ENCODE measurements around the gene ECD. TPM values are rescaled to one million over a fixed set of nuclear protein-coding genes. Genes with fewer than 3 reads are reported as not detected.

The ECD gene
- total RNA-seq, 1 donor from 2014 or later, result 38.4 TPM

DNA sequence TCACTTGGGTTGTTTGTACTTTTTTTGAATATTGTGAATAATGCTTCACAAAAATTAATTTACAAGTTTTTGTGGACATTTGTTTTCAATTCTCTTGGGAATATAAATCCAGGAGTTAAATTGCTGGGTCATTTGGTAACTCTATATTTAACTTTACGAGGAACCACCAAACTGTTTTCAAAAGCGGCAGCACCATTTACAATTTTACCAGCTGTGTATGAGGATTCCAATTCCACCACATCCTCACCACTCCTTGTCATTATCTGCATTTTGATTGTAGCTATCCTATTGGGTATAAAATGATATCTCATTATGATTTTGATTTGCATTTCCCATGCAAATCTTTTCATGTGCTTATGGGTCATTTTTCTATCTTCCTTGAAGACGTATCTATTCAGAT is 61.5 kb downstream of the ECD start:
- TF ChIP-seq CTCF (IDR thresholded peaks at IDR 0.05; ENCODE audit: insufficient read depth, low read length, poor library complexity, severe bottlenecking), result no peak
- Histone ChIP-seq H3K36me3 (ENCODE audit: control insufficient read depth, insufficient read depth, low read length) (no peaks in the 10 kb centered on the region), H3K27me3 (ENCODE audit: control insufficient read depth, insufficient read depth, low read length) (no peaks in the 10 kb centered on the region), H3K4me3 (ENCODE audit: low read depth, low read length) (no peak overlapping the region)
- DNase-seq (ENCODE audit: low read depth), result no peak

DNA sequence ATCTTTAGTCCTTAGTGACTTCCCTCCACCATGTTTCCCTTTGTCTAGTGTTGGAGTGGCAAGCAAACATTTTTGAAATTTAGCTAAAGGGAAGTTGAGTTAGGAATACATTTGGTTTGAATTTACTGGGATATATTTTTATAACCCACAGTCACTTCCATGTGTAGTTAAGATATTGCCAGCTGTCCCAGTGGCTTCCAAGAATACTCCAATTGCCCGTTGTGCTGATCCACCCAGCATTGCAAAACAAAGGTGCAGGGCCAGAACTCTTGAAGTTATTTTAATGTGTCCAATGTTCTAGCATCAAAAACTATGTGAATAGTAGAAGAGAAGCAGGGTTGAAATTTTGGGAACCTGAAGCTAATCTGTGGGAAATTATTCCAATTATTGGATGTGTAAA is 68.7 kb downstream of the ECD start:
- no peak for TF ChIP-seq CTCF (IDR thresholded peaks at IDR 0.05; ENCODE audit: insufficient read depth, low read length, poor library complexity, severe bottlenecking)
- Histone ChIP-seq H3K4me3 (ENCODE audit: low read depth, low read length) (no peak overlapping the region), H3K36me3 (ENCODE audit: control insufficient read depth, insufficient read depth, low read length) (no peaks in the 10 kb centered on the region), H3K27me3 (ENCODE audit: control insufficient read depth, insufficient read depth, low read length) (no peaks in the 10 kb centered on the region)
- no peak for DNase-seq (ENCODE audit: low read depth)

DNA sequence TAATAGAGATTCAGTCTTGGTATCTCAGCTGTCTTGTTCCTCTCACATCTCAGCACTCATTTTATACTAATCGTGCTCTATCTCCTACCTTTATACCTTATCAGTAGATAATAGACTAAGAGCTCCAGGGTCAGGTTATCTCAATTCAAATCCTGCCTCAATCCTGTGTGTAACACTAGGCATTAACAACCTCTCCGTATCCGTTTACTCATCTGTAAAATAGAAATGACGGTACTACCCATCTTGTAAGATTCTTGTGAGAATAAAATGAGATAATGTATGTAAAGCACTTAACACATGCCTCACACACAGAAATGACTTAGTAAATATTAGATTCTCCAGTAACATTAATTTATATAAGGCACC is 70.5 kb downstream of the ECD start:
- Histone ChIP-seq H3K4me3 (ENCODE audit: low read depth, low read length) (peak overlapping the region; percentile 87), H3K36me3 (ENCODE audit: control insufficient read depth, insufficient read depth, low read length) (no peaks in the 10 kb centered on the region), H3K27me3 (ENCODE audit: control insufficient read depth, insufficient read depth, low read length) (no peaks in the 10 kb centered on the region)
- TF ChIP-seq CTCF (IDR thresholded peaks at IDR 0.05; ENCODE audit: insufficient read depth, low read length, poor library complexity, severe bottlenecking), result no peak
- no peak for DNase-seq (ENCODE audit: low read depth)

DNA sequence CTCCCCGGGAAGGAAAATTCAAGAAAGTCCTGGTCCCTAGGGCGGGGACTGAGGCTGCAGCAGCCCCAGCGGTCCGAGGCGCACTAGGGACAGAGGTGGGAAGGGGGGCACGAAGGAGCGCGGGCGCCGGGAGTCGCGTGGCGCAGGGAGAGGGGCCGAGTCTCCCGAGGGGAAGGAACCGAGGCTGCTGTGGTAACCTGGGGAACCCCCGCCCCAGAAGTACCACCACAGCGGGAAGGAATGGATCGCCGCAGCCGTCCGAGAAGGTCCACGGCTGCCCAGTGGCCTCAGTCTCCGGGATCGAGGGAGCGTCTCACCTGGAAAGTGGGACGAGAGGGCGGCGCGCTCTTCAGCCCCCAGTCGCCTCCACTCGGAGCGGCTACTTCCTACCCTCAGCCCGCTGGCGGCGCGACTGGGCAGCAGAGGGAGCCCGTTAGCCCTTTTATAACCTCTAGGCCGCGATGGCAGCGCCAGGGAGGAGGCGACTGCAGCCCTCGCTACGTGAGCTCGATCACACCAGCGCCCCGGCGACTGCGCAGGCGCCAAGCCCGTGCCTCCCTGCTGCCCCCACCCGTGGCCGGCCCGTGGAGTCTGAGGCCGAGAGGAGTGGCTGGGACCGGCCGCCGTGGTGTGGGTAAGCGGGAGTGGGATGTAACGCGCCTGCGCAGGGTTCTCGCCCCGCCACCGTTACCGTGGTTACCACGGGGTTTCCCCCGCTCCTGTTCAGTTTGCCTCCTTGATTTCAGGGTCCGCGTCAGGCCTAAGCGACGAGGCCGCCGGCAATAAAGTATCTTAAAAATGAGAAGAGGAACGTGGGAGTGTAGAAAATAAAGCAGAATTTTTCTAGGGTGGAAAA is 71.1 kb downstream of the ECD start, which contains the start of gene P4HA1:
Gene P4HA1 (minus strand): TSS at position 418 of the 856 bp plus-strand sequence. CDS start 21,983 bp downstream, outside the sequence.
- Histone ChIP-seq H3K36me3 (ENCODE audit: control insufficient read depth, insufficient read depth, low read length) (no peaks in the 10 kb centered on the region), H3K27me3 (ENCODE audit: control insufficient read depth, insufficient read depth, low read length) (no peaks in the 10 kb centered on the region), H3K4me3 (ENCODE audit: low read depth, low read length) (peak within 1 kb of the TSS; percentile 87)
- TF ChIP-seq CTCF (IDR thresholded peaks at IDR 0.05; ENCODE audit: insufficient read depth, low read length, poor library complexity, severe bottlenecking), result peak; percentile 74
- DNase-seq (ENCODE audit: low read depth), result peak; percentile 86

GRCh38 chr10:73096041-73096448 is 71.8 kb downstream of the ECD start:
- Histone ChIP-seq H3K27me3 (ENCODE audit: control insufficient read depth, insufficient read depth, low read length) (no peaks in the 10 kb centered on the region), H3K4me3 (ENCODE audit: low read depth, low read length) (peak overlapping the region; percentile 87), H3K36me3 (ENCODE audit: control insufficient read depth, insufficient read depth, low read length) (no peaks in the 10 kb centered on the region)
- DNase-seq (ENCODE audit: low read depth), result no peak
- no peak for TF ChIP-seq CTCF (IDR thresholded peaks at IDR 0.05; ENCODE audit: insufficient read depth, low read length, poor library complexity, severe bottlenecking)

Data from kidney epithelial cell (primary cell).